Lower leg skin (tissue), 4 donors: ENCODE results near the gene SWT1. TPM values are rescaled to one million over a fixed set of nuclear protein-coding genes. Genes with fewer than 3 reads are reported as not detected.
"Not testable (repeated sequence)": the region's sequence is repeated elsewhere in the genome, so short reads cannot be mapped to it uniquely, and the experiment has no call there.

ENCODE experiments used
- DNase-seq, 2 donors: peaks; one replicate each; pipeline ENCODE4 v3.0.0-alpha.2; 2019; ENCODE audit warnings: low spot score in 2 of 2
- H3K4me3 ChIP-seq: fragments of 200-600 bp; sonication (generic); 2 replicates; pipeline ENCODE4 v1.5.1; 2017; ENCODE audit warnings: mild to moderate bottlenecking, low read depth; ENCODE audit not compliant: poor library complexity, severe bottlenecking
- CTCF ChIP-seq, 3 donors: fragments of 450-650 bp; IDR thresholded peaks; one replicate each; pipeline ENCODE4 v1.5.1; 2016; ENCODE audit warnings: antibody characterized with exemption in 3 of 3, mild to moderate bottlenecking in 3 of 3, moderate library complexity in 2 of 3
- POLR2A ChIP-seq, 2 donors: fragments of 450-650 bp; IDR thresholded peaks; one replicate each; pipeline ENCODE4 v1.6.1; 2016 to 2017; ENCODE audit warnings: antibody characterized with exemption in 2 of 2, mild to moderate bottlenecking in 1 of 2, moderate library complexity in 1 of 2
- WGBS, 2 donors: methylation state at CpG; one replicate each; pipeline ENCODE4 v1.1.5; 2018; 5-methylcytosine and 5-hydroxymethylcytosine counted together
- intact Hi-C: fragments of 100-400 bp; cut with DNase I; formaldehyde crosslinking; loops from one replicate; pipeline ENCODE4 v1.15.0; 2023; ENCODE audit warnings: low total_unique reads
- total RNA-seq, 4 donors: library from RNA; depleted of rRNA; stranded (reverse); fragments of >200 nt; gene quantifications; one replicate each; pipeline ENCODE4 v1.1.0, GENCODE V29; 2016

The SWT1 gene
- total RNA-seq, 4 donors from 2014 or later = 3.9 to 6.3 (median 4.5) TPM

DNA sequence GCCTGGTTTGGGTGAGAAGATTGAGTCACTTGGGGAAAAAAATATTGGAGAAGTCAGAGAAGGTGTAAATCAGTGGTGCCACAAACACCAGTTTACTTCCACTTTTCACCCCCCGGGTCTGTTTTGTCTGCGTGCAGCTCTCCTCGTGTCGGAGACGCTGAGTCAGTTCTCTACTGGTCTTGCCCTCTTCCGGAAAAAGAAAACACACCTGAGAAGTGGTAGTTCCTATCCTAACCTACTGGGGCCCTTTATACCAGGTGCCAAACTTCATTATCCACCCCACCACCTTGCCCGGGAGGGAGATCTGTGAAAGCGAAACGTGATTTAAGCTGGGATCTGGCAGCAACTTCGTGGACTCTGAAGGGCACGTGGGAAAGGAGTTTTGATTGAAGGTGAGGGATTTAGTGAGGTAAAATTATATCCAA lies 160.9 kb downstream of the SWT1 start:
- intact Hi-C loops = no loop called here
- H3K4me3 ChIP-seq = no peak overlapping the region
- TF ChIP-seq CTCF (IDR thresholded peaks at IDR 0.05) (no peak), POLR2A (IDR thresholded peaks at IDR 0.05) (no peak)
- peak; percentile 52 to 85 for DNase-seq
- WGBS, 2 donors = 12 to 15% methylated on average over 11 of the region's 11 CpGs

- no peak overlapping the region for H3K4me3 ChIP-seq
- WGBS, 2 donors = 58% methylated on average over 10 of the region's 10 CpGs
- TF ChIP-seq POLR2A (IDR thresholded peaks at IDR 0.05) = no peak
- TF ChIP-seq CTCF (IDR thresholded peaks at IDR 0.05) = no peak
- no peak for DNase-seq
- intact Hi-C loops = no loop called here
These were observed 161.6 kb downstream of the SWT1 start for GRCh38 chr1:185318431-185319138.

DNA sequence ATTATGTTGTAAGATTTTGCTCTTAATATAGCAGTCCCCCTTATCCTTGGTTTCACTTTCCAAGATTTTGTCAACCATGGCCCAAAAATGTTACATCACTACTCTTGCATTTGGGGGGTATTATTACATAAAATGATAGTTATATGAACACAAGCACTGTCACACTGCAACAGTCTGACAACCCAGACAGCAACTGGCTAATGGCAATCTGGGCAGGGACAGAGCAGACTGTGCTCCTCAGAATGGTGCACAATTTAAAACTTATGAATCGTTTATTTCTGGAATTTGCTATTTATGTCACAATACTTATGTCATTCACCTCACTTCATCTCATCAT lies 162.1 kb downstream of the SWT1 start:
- H3K4me3 ChIP-seq = no peak overlapping the region
- WGBS, 2 donors = 55 to 59% methylated on average over 1 of the region's 1 CpG
- no peak for DNase-seq
- intact Hi-C loops = no loop called here
- TF ChIP-seq CTCF (IDR thresholded peaks at IDR 0.05) = no peak
- TF ChIP-seq POLR2A (IDR thresholded peaks at IDR 0.05) = no peak

DNA sequence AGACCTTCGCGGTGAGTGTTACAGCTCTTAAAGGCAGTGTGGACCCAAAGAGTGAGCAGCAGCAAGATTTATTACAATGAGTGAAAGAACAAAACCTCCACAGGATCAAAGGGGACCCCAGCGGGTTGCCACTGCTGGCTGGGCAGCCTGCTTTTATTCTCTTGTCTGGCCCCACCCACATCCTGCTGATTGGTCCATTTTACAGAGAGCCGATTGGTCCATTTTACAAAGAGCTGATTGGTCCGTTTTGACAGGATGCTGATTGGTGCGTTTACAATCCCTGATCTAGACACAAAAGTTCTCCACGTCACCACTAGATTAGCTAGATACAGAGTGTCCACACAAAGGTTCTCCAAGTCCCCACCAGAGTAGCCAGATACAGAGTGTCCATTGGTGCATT lies 164.1 kb downstream of the SWT1 start:
- 97 to 98% methylated on average over 7 of the region's 7 CpGs for WGBS, 2 donors
- DNase-seq, intact Hi-C loops, H3K4me3 ChIP-seq: not testable (repeated sequence)

DNA sequence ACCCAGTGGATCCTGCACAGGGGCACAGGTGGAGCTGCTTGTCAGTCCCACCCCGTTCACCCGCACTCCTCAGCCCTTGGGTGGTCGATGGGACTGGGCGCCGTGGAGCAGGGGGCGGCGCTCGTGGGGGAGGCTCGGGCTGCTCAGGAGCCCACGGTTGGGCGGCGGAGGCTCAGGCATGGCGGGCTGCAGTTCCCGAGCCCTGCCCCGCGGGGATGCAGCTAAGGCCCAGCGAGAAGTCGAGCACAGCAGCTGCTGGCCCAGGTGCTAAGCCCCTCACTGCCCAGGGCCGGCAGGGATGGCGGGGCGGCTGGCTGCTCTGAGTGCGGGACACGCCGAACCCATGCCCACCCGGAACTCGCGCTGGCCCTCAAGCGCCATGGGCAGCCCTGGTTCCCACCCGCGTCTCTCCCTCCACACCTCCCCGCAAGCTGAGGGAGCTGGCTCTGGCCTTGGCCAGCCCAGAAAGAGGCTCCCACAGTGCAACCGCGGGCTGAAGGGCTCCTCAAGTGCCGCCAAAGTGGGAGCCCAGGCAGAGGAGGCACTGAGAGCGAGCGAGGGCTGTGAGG lies 164.8 kb downstream of the SWT1 start:
- intact Hi-C loops, H3K4me3 ChIP-seq, DNase-seq: not testable (repeated sequence)
- 96 to 97% methylated on average over 16 to 31 of the region's 36 CpGs for WGBS, 2 donors

GRCh38 chr1:185322636-185323035 lies 165.7 kb downstream of the SWT1 start:
- DNase-seq = no peak
- TF ChIP-seq CTCF (IDR thresholded peaks at IDR 0.05) = no peak
- TF ChIP-seq POLR2A (IDR thresholded peaks at IDR 0.05) = no peak
- WGBS, 2 donors = 31 to 32% methylated on average over 2 of the region's 2 CpGs
- intact Hi-C loops = no loop called here
- H3K4me3 ChIP-seq = no peak overlapping the region

DNA sequence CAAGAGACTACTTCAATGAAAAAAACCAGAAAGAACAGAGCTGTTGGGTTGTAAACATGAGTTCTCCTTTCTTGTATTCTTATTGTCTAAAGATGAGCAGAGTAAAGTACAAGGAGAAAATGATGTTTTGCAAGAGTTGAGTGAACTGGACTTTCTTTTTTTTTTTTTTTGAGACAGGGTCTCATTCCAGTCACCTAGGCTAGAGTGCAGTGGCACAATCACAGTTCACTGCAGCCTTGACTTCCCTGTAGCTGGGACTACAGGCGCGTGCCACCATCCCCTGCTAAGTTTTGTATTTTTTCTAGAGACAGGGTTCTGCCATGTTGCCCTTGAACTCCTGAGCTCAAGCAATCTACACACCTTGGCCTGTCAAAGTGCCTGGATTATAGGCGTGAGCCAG lies 167.2 kb downstream of the SWT1 start:
- intact Hi-C loops = no loop called here
- no peak for DNase-seq
- H3K4me3 ChIP-seq = no peak overlapping the region
- TF ChIP-seq POLR2A (IDR thresholded peaks at IDR 0.05) = no peak
- 97 to 100% methylated on average over 3 of the region's 3 CpGs for WGBS, 2 donors
